Brain microvascular endothelial cell (primary cell): Measurements from ENCODE around the gene ASB6.

Experiments used
- DNase-seq: peaks from one replicate; pipeline ENCODE4 v3.0.0-alpha.2; 2020
- H3K27ac ChIP-seq: fragments of 250-450 bp; sonication (Bioruptor Pico); 2 replicates; pipeline ENCODE4 v1.5.1; 2020; ENCODE audit warnings: mild to moderate bottlenecking, moderate library complexity
- H3K27me3 ChIP-seq: fragments of 250-450 bp; sonication (Bioruptor Pico); replicated peaks from 2 replicates; pipeline ENCODE4 v1.5.1; 2020; ENCODE audit warnings: mild to moderate bottlenecking
- H3K36me3 ChIP-seq: fragments of 250-450 bp; sonication (Bioruptor Pico); replicated peaks from 2 replicates; pipeline ENCODE4 v1.5.1; 2020; ENCODE audit warnings: mild to moderate bottlenecking
- H3K4me3 ChIP-seq: 2 replicates; pipeline ENCODE4 v1.5.1; 2011; ENCODE audit warnings: low read depth, mild to moderate bottlenecking, control low read depth, low read length, moderate library complexity
- CTCF ChIP-seq: IDR thresholded peaks from 2 replicates; pipeline ENCODE4 v1.5.1; 2011; ENCODE audit warnings: low read depth, mild to moderate bottlenecking, moderate library complexity, low read length, control low read depth, inconsistent platforms; ENCODE audit errors: missing control alignments
- in situ Hi-C: cut with HindIII; loops from 2 replicates; pipeline ENCODE4 v1.10.0; 2017; ENCODE audit warnings: low sequenced_read_pairs, low pct_ligation_motif_present

ASB6 gene

GRCh38 chr9:129591916-129592315 is 50.0 kb downstream of the ASB6 start:
- no peaks in the 10 kb centered on the region for H3K36me3 ChIP-seq
- H3K4me3 ChIP-seq = no peak overlapping the region
- no peaks in the 10 kb centered on the region for H3K27me3 ChIP-seq
- TF ChIP-seq CTCF = no peak
- no peak for DNase-seq
- no peak overlapping the region for H3K27ac ChIP-seq
- in situ Hi-C loops = no loop called here

GRCh38 chr9:129590466-129590865 is 51.5 kb downstream of the ASB6 start:
- in situ Hi-C loops = no loop called here
- TF ChIP-seq CTCF = no peak
- H3K36me3 ChIP-seq = no peaks in the 10 kb centered on the region

GRCh38 chr9:129587487-129588262 is 54.3 kb downstream of the ASB6 start:
- Histone ChIP-seq H3K36me3 (no peaks in the 10 kb centered on the region), H3K27ac (no peak overlapping the region), H3K27me3 (no peaks in the 10 kb centered on the region), H3K4me3 (no peak overlapping the region)
- no peak for DNase-seq
- TF ChIP-seq CTCF = no peak
- in situ Hi-C loops = no loop called here

More at GRCh38 chr9:129590466-129590865, 51.5 kb downstream of the ASB6 start:
- DNase-seq = no peak
- Histone ChIP-seq H3K27ac (no peak overlapping the region), H3K27me3 (no peaks in the 10 kb centered on the region), H3K4me3 (no peak overlapping the region)

GRCh38 chr9:129586685-129587084 is 55.3 kb downstream of the ASB6 start:
- DNase-seq = no peak
- Histone ChIP-seq H3K36me3 (no peaks in the 10 kb centered on the region), H3K27ac (no peak overlapping the region), H3K27me3 (no peaks in the 10 kb centered on the region), H3K4me3 (no peak overlapping the region)
- TF ChIP-seq CTCF = no peak
- in situ Hi-C loops = no loop called here

- no peak overlapping the region for H3K27ac ChIP-seq
- TF ChIP-seq CTCF = no peak
- H3K27me3 ChIP-seq = no peaks in the 10 kb centered on the region
- in situ Hi-C loops = no loop called here
- H3K4me3 ChIP-seq = no peak overlapping the region
- H3K36me3 ChIP-seq = no peaks in the 10 kb centered on the region
- no peak for DNase-seq
Measured at GRCh38 chr9:129586245-129586644, 55.7 kb downstream of the ASB6 start.

GRCh38 chr9:129585352-129585751 is 56.6 kb downstream of the ASB6 start:
- in situ Hi-C loops = no loop called here
- no peak for TF ChIP-seq CTCF
- Histone ChIP-seq H3K27ac (no peak overlapping the region), H3K27me3 (no peaks in the 10 kb centered on the region), H3K4me3 (no peak overlapping the region), H3K36me3 (no peaks in the 10 kb centered on the region)
- no peak for DNase-seq
